GM12801 (cell line): Measurements from ENCODE around the gene C10orf95.

Experiments
- CTCF ChIP-seq: IDR thresholded peaks from one replicate; pipeline ENCODE4 v1.5.1; 2011; ENCODE audit warnings: control low read depth; ENCODE audit not compliant: insufficient read length; ENCODE audit errors: extremely low read depth

Gene C10orf95

DNA sequence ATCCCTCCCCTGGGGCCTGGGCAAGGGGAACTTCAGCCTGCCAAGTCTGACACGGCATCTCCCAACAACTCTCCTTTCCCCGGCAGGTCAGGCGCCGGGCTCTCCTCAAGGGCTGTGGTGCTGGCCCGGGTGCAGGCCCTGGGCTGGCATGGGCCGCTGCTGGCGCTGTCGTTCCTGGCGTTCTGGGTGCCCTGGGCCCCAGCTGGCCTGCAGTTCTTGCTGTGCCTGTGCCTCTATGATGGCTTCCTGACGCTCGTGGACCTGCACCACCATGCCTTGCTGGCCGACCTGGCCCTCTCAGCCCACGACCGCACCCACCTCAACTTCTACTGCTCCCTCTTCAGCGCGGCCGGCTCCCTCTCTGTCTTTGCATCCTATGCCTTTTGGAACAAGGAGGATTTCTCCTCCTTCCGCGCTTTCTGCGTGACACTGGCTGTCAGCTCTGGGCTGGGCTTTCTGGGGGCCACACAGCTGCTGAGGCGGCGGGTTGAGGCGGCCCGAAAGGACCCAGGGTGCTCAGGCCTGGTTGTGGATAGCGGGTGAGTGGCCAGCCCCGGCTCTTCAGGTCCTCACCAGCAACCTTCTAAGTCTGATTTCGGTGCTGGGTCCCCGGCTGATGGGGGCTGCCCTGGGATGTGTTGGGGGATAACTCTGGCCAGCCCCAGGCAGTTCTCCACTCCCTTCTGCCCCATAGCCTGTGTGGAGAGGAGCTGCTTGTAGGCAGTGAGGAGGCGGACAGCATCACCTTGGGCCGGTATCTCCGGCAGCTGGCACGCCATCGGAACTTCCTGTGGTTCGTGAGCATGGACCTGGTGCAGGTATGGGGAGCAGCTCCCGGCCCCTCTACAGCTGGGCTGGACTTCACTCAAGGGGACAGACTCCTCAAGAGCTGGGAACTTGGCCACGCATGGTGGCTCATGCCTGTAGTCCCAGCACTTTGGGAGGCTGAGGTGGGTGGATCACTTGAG is 19.5 kb upstream of the C10orf95 start:
- TF ChIP-seq CTCF, result no peak

GRCh38 chr10:102468683-102469082 is 17.3 kb upstream of the C10orf95 start:
- no peak for TF ChIP-seq CTCF

GRCh38 chr10:102467971-102468438 is 16.7 kb upstream of the C10orf95 start:
- no peak for TF ChIP-seq CTCF

DNA sequence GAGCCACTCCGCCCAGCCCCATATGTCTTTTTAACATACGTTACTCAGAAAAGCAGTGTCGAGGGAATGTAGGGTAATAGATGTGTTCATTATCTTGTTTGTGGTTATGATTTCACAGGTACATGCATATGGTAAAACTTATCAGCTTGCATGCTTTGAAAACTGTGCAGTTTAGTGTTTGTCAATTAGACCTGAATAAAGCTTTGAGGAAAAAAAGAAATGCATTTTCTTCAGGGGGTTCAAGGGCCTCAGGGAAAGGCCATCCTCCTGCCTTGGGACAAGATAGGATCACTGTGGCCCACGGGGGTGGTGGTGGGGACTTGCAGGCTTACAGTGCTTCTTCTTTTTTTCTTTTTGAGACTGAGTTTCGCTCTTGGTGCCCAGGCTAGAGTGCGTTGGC is 16.0 kb upstream of the C10orf95 start:
- TF ChIP-seq CTCF, result no peak

- no peak for TF ChIP-seq CTCF
Observed at GRCh38 chr10:102465466-102465865, 14.1 kb upstream of the C10orf95 start.

GRCh38 chr10:102463983-102464382 is 12.6 kb upstream of the C10orf95 start:
- TF ChIP-seq CTCF, result no peak

DNA sequence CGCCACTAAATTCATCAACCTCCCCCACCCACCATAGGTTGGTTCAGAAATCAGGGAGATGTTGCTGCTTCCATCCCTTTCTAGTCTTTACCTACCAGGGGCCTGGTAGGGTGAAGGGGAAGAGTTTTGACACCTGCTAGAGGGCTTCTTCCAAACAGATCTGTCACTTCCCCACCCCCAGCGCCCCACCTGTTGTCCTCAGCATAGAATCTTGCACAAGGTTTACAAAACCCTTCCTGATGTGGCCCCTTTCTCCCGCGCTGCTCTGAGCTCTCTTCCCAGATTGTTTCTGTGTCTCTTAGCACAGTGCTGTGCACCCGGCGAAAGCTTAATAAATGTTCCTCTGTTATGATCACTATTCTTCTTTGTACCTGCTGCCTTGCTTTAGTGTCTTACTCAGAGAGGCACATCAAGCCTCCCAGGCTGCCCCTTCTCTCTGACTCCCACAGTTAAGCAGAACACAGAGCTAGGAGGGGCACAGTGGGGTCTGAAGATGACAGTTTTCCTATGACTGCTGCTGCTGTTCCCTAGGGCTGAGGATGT is 11.2 kb upstream of the C10orf95 start:
- no peak for TF ChIP-seq CTCF
